Brain pericyte (primary cell): Measurements from ENCODE around the gene PDK3.

Experiments used
- DNase-seq: peaks from one replicate; pipeline ENCODE4 v3.0.0-alpha.2; 2012; ENCODE audit warnings: low read depth, low spot score

PDK3 gene

GRCh38 chrX:24464836-24465531, at the start of gene PDK3:
Gene PDK3, plus strand, starts transcription at chrX:24465286. Its CDS starts 170 bp downstream, at chrX:24465456.
- peak; percentile 75 for DNase-seq

DNA sequence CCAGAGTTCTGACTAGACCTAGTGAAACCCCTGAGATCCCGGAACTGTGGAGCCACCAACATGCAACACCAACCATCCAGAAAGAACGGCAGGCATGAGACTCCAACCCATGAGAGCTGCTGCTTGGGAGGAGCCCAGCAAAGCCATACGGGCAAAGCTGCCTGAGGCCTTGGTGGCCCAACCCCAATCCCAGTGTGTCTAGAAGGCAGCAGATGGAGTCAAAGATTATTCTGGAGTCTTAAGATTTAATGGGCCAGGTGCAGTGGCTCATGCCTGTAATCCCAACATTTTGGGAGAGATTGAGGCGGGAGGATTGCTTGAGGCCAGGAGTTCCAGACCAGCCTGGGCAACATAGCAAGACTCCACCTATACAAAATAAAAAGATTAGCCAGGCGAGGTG, 49.2 kb upstream of the PDK3 start:
- no peak for DNase-seq

- no peak for DNase-seq
These were observed 41.1 kb upstream of the PDK3 start for GRCh38 chrX:24423960-24424359.

- DNase-seq, result no peak
These were observed 40.1 kb upstream of the PDK3 start for GRCh38 chrX:24424948-24425347.

DNA sequence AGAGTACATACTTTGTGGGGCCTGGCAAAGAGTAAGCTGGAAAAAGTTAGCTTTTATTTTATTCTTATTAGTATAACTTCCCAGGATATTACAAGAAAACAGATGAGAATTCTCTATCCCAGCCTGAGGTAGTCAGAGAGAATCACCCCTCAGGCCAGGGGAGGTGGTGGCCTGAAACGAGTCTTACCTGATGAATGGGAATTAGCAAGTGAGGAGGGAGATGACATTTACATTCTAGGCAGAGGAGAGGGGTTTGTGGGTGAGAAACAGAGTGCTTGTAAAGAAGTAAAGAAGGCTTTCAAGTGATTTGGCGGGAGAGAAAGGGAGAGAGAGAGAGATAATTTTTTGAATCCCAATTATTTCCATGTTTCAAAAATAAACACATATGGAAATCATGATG, 39.3 kb upstream of the PDK3 start:
- DNase-seq, result no peak

- no peak for DNase-seq
These were observed 38.7 kb upstream of the PDK3 start for GRCh38 chrX:24426340-24426913.

DNA sequence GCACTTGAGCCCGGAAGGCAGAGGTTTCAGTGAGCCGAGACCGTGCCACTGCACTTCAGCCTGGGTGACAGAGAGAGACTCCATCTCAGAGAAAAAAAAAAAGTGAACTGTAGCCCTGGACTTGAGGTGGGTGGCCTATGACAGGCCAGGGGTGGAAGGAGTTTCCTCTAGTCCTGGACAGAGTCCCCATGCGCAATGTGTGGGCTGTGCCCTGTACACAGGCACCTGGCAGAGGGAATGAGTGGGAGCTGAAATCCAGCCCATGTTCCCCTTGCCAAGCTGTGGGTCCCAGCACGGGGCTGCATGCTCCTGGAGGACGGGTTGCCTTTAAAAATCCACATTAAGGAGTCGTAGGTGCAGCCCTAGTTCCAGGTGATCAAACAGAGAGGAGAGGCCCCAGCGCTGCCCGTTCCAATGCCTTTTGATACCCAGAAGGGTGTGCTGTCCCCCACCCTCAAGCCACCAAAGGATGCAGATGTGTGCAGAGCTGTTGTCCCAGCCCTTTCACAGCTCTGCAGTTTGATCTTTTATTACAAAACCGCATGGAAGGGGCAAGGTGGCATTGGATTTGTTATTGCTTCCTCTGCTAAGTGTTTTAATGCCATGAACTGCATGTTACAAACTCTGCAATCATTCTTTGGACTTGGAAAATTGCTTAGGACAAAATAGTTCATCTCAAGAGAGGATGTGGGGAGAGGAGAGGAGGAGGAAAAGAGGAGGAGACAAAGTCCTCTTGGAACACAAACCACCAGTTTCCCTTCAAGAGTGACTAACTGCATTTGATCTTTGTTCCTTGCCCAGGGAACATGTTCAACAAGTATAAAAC, 38.0 kb upstream of the PDK3 start:
- no peak for DNase-seq

DNA sequence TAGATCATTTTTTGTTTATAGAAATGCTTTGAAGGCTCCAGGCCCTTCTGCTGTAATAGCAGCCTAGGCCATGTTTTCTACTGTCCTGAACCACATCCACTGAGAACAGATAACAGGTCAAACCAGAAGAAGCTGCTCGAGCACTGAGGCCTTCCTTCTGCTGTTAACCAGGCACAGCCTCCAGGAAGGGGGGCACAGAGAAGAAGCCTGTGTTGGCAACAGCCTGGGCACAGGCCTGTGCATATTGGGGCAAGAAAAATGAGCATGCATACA, 37.4 kb upstream of the PDK3 start:
- no peak for DNase-seq

DNA sequence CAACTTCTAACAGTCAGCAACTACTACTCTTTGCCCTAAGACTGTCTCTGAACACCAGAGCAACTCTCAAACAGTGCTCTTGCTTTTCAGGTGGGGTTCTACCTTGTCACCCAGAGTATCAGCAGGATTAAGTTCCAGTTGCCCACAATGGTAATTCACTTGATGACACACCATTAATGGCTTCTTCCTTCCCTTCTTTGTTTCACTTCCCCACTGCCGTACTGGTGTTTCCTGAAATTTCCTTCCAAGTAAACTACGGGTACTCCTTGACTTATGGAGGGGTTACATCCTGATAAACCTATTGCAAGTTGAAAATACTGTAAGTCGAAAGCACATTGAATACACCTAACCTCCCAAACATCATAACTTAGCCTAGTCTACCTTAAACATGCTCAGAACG, 36.6 kb upstream of the PDK3 start:
- no peak for DNase-seq

- DNase-seq, result no peak
These were observed 30.0 kb upstream of the PDK3 start for GRCh38 chrX:24435060-24435459.

GRCh38 chrX:24443918-24444317, 21.2 kb upstream of the PDK3 start:
- DNase-seq, result no peak

- DNase-seq, result no peak
These were observed 20.4 kb upstream of the PDK3 start for GRCh38 chrX:24444645-24445044.

GRCh38 chrX:24448762-24449250, 16.3 kb upstream of the PDK3 start:
- no peak for DNase-seq

DNA sequence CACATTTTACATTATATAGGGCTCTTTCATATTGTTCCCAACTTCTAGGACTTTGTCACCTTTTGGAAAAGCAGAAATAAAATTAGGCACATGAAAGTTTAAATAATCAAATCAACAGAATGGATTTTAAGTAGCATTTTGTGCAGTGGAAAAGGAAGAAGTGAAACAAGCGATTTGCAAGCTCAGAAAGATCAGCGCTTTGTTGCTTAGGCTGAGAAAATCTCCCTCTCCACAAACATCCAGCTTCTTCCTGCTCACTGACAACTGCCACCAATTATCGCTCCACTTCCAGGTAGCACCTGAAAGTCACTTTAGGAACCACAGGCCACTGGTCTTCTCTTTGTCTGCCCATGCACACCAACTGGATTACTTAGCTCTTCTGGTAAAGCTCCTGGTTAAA, 2.0 kb upstream of the PDK3 start:
- no peak for DNase-seq

DNA sequence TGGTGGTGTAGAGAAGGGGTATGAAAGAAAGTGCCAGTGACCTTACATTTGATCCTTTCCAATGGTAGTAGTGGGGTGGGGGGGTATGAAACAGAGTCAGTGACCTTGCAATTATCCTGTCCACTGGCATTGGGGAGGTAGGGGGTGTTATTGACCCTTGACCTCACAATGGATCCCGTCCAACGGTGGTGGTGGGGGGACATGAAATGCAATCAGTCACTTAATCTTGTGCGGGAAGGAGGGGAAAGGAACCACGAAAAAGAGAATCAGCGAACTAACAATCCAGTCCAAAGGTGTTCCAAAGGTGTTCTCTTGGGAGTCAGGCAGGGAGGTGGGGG, 619 bp upstream of the PDK3 start:
- no peak for DNase-seq

- no peak for DNase-seq
These were observed 413 bp downstream of the PDK3 start for GRCh38 chrX:24465532-24465865.

DNA sequence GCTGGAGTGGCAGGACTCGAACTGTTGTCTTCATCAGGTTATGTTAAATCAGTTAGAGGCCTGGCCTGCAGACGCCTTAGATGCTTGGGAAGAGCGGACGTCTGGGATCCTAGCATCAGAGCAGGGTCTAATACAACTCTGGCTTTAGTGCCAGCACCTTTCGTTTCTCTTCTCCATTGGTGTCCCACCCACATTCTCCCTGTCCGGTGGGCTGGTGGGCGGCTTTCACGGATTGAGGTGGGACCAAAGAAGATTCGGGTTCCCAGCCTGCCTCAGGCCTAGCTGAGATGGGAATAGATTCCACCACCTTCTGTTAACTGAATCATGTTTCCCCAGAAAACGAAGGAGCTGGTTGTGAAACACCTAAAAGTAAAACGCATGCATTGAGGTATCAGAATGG, 939 bp downstream of the PDK3 start:
- no peak for DNase-seq

DNA sequence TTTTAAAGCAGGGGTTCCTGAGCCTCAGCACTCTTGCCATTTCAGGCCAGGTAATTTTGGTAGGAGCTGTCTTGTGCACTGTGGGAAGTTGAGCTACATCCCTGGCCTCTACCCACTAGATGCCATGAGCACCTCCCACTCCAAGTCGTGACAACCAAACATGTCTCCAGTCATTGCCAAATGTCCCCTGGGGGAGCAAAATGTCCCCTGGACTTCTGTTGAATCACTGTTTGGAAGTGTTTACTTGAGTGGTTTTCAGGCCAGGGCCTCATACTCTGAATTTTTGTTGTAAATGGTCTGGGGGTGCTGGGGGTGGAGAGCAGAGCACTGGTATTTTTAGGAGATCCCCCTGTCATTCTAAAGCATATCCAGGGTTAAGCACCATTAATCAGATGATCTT, 3.2 kb downstream of the PDK3 start:
- DNase-seq, result no peak

DNA sequence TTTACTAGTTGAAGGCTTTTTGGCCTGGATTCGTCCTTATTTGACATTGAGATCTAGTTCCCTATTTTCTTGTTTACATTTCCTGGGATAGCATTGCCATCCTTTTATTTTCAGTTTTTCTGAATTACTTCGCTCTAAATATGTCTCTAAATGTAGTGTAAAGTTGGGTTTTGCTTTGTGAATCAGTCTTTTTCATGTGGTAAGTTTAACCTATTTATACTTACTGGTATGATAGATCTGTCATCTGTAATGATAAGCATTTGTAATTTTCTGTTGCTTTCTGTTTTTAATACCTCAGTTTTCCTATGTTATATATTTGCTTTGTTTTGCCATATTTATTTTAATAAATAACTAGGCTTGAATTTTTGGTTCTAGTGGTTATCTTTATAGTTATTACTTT, 6.7 kb downstream of the PDK3 start:
- DNase-seq, result no peak

- no peak for DNase-seq
These were observed 10.4 kb downstream of the PDK3 start for GRCh38 chrX:24475480-24475879.

DNA sequence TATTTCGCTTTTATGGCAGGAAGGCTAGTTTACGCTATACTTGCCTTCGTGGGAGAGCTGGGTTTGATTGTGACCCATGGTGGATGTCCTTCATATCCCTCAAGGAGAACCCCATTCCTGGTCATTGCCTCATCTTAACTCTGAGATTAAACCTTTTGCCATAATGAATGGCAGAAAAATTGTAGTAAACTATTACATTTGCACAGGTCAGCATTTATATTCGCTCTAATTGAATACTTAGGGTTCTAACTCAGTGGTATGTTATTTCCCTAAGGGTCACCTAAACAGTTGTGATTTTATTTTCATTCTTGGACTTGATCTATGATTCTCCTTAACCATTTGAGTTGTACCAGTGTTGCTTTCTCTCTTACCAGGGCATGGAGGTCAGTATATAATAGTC, 13.4 kb downstream of the PDK3 start:
- no peak for DNase-seq

- DNase-seq, result no peak
These were observed 14.8 kb downstream of the PDK3 start for GRCh38 chrX:24479924-24480323.

DNA sequence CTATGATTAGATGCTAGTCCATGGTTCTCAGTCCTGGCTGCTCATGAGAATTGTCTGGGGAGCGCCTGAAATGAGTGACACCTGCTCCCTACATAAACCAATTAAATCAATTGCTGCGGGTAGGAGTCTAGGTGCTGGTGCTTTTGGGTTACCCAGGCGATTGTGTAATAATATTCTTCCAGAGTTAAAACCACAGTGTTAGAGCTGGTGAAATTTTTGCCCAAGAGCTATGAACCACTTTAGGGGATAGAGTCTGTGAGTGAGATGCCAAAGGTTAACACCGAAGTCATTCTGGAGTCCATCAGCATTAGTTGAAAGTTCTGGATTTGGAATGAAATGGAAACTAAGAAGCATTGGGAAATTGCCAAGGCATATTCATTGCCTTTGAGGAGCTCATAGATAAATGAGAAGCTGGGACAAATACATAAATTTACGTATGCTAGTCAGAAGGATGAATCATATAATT, 15.3 kb downstream of the PDK3 start:
- DNase-seq, result no peak
